SJSA1 (cell line): ENCODE results near the gene CT45A9. TPM values are rescaled to one million over a fixed set of nuclear protein-coding genes. Genes with fewer than 3 reads are reported as not detected.

ENCODE experiments used
- total RNA-seq: library from RNA; depleted of rRNA; stranded (reverse); fragments of >200 nt; shearing (Covaris generic); gene quantifications from 2 replicates; pipeline ENCODE4 v1.2.3, GENCODE V29; 2014; rRNA removed

CT45A9 gene
- total RNA-seq, 1 experiment from 2014 or later: not detected

Other genes with a start within 250 kb of the CT45A9 start
- gene CT45A1, start 158.2 kb downstream of the CT45A9 start, total RNA-seq: not detected in 2 replicates
- gene CT45A3, start 103.6 kb downstream of the CT45A9 start, total RNA-seq: not detected in 2 replicates
- not detected in 2 replicates for gene CT45A5, start 86.3 kb downstream of the CT45A9 start, total RNA-seq
- not detected in 2 replicates for gene CT45A6, start 69.0 kb downstream of the CT45A9 start, total RNA-seq
- gene CT45A2, start 51.8 kb downstream of the CT45A9 start, total RNA-seq: not detected in 2 replicates
- not detected in 2 replicates for gene CT45A7, start 34.5 kb downstream of the CT45A9 start, total RNA-seq
- not detected in 2 replicates for gene CT45A8, start 17.3 kb downstream of the CT45A9 start, total RNA-seq
- gene CT45A10, start 21.6 kb upstream of the CT45A9 start, total RNA-seq: not detected in 2 replicates
- not detected in 2 replicates for gene SAGE1, start 21.9 kb upstream of the CT45A9 start, total RNA-seq
- 32.4 and 39.4 TPM in 2 replicates for gene MMGT1, start 102.2 kb upstream of the CT45A9 start, total RNA-seq
- gene SLC9A6, start 113.6 kb upstream of the CT45A9 start, total RNA-seq: 23.6 and 23.9 TPM in 2 replicates